SJSA1 (cell line): Measurements from ENCODE around the gene FAM199X. TPM values are rescaled to one million over a fixed set of nuclear protein-coding genes. Genes with fewer than 3 reads are reported as not detected.

Experiments used
- DNase-seq, 2 experiments: peaks; one replicate each; pipeline ENCODE4 v3.0.0-alpha.2; 2015 to 2020; ENCODE audit warnings: low spot score in 2 of 2, low read depth in 1 of 2
- H3K27ac ChIP-seq: fragments of 250-450 bp; sonication (Bioruptor Pico); 2 replicates; pipeline ENCODE4 v1.5.1; 2020; ENCODE audit warnings: mild to moderate bottlenecking, moderate library complexity
- H3K27me3 ChIP-seq: fragments of 250-450 bp; sonication (Bioruptor Pico); replicated peaks from 2 replicates; pipeline ENCODE4 v1.5.1; 2020; ENCODE audit warnings: mild to moderate bottlenecking, moderate library complexity
- H3K36me3 ChIP-seq: fragments of 250-450 bp; sonication (Bioruptor Pico); 2 replicates; pipeline ENCODE4 v1.5.1; 2020; ENCODE audit warnings: mild to moderate bottlenecking
- H3K4me1 ChIP-seq: fragments of 250-450 bp; sonication (Bioruptor Pico); replicated peaks from 2 replicates; pipeline ENCODE4 v1.6.1; 2021; ENCODE audit warnings: mild to moderate bottlenecking
- H3K4me3 ChIP-seq: fragments of 250-450 bp; sonication (Bioruptor Pico); 2 replicates; pipeline ENCODE4 v1.5.1; 2020; ENCODE audit warnings: mild to moderate bottlenecking
- H3K9me3 ChIP-seq: fragments of 250-450 bp; sonication (Bioruptor Pico); replicated peaks from 2 replicates; pipeline ENCODE4 v1.5.1; 2020; ENCODE audit warnings: mild to moderate bottlenecking
- total RNA-seq: library from RNA; depleted of rRNA; stranded (reverse); fragments of >200 nt; shearing (Covaris generic); gene quantifications from 2 replicates; pipeline ENCODE4 v1.2.3, GENCODE V29; 2014; rRNA removed

Gene FAM199X
- total RNA-seq: 18.9 and 26.0 TPM in 2 replicates

GRCh38 chrX:104165894-104166734, at the start of gene FAM199X:
Gene FAM199X (plus strand): TSS chrX:104166453. CDS start chrX:104166786, 333 bp downstream.
- H3K27ac ChIP-seq: peak within 1 kb of the TSS; percentile 71
- peak; percentile 85 to 88 for DNase-seq
- H3K4me1 ChIP-seq: 0 out of 2 replicates have a peak, but pooled peaks cover 3% of the 10 kb centered on the region
- H3K36me3 ChIP-seq: peaks cover 7% of the 10 kb centered on the region; the same call in 1 of the 2 replicates
- H3K27me3 ChIP-seq: no peaks in the 10 kb centered on the region
- H3K4me3 ChIP-seq: peak within 1 kb of the TSS; percentile 95
- H3K9me3 ChIP-seq: no peaks in the 10 kb centered on the region

- no peak overlapping the region for H3K27ac ChIP-seq
- DNase-seq: no peak
- H3K27me3 ChIP-seq: no peaks in the 10 kb centered on the region
- H3K4me3 ChIP-seq: no peak overlapping the region
- H3K36me3 ChIP-seq: no peaks in the 10 kb centered on the region
- no peaks in the 10 kb centered on the region for H3K9me3 ChIP-seq
- no peaks in the 10 kb centered on the region for H3K4me1 ChIP-seq
Observed at GRCh38 chrX:104117759-104118158, 48.5 kb upstream of the FAM199X start.

- H3K4me3 ChIP-seq: no peak overlapping the region
- no peaks in the 10 kb centered on the region for H3K36me3 ChIP-seq
- H3K4me1 ChIP-seq: no peaks in the 10 kb centered on the region
- H3K27ac ChIP-seq: no peak overlapping the region
- no peaks in the 10 kb centered on the region for H3K27me3 ChIP-seq
- DNase-seq: no peak
- no peaks in the 10 kb centered on the region for H3K9me3 ChIP-seq
Observed at GRCh38 chrX:104118765-104119164, 47.5 kb upstream of the FAM199X start.

- H3K27ac ChIP-seq: no peak overlapping the region
- no peak for DNase-seq
- H3K36me3 ChIP-seq: no peaks in the 10 kb centered on the region
Observed at GRCh38 chrX:104122829-104123228, 43.4 kb upstream of the FAM199X start.

GRCh38 chrX:104126856-104127255, 39.4 kb upstream of the FAM199X start:
- Histone ChIP-seq H3K4me3 (no peak overlapping the region), H3K36me3 (no peaks in the 10 kb centered on the region)
- no peak for DNase-seq

More at GRCh38 chrX:104122829-104123228, 43.4 kb upstream of the FAM199X start:
- H3K27me3 ChIP-seq: no peaks in the 10 kb centered on the region
- H3K4me3 ChIP-seq: no peak overlapping the region
- no peaks in the 10 kb centered on the region for H3K9me3 ChIP-seq
- no peaks in the 10 kb centered on the region for H3K4me1 ChIP-seq

GRCh38 chrX:104130808-104131207, 35.4 kb upstream of the FAM199X start:
- no peak for DNase-seq
- Histone ChIP-seq H3K27ac (no peak overlapping the region), H3K4me3 (no peak overlapping the region), H3K27me3 (no peaks in the 10 kb centered on the region), H3K4me1 (no peaks in the 10 kb centered on the region), H3K36me3 (no peaks in the 10 kb centered on the region), H3K9me3 (no peaks in the 10 kb centered on the region)

More at GRCh38 chrX:104126856-104127255, 39.4 kb upstream of the FAM199X start:
- no peaks in the 10 kb centered on the region for H3K4me1 ChIP-seq
- no peaks in the 10 kb centered on the region for H3K9me3 ChIP-seq
- no peak overlapping the region for H3K27ac ChIP-seq
- H3K27me3 ChIP-seq: no peaks in the 10 kb centered on the region

GRCh38 chrX:104134583-104135261, 31.5 kb upstream of the FAM199X start:
- Histone ChIP-seq H3K4me1 (no peaks in the 10 kb centered on the region), H3K36me3 (no peaks in the 10 kb centered on the region), H3K27ac (no peak overlapping the region), H3K27me3 (no peaks in the 10 kb centered on the region), H3K9me3 (no peaks in the 10 kb centered on the region), H3K4me3 (no peak overlapping the region)
- no peak for DNase-seq

GRCh38 chrX:104135677-104136076, 30.6 kb upstream of the FAM199X start:
- Histone ChIP-seq H3K9me3 (no peaks in the 10 kb centered on the region), H3K27ac (no peak overlapping the region), H3K4me1 (no peaks in the 10 kb centered on the region), H3K27me3 (no peaks in the 10 kb centered on the region), H3K36me3 (no peaks in the 10 kb centered on the region), H3K4me3 (no peak overlapping the region)
- DNase-seq: no peak

GRCh38 chrX:104136241-104137019, 29.8 kb upstream of the FAM199X start:
- H3K4me3 ChIP-seq: peak overlapping the region; percentile 12; the same call in 1 of the 2 replicates
- H3K27me3 ChIP-seq: no peaks in the 10 kb centered on the region
- no peaks in the 10 kb centered on the region for H3K36me3 ChIP-seq
- H3K27ac ChIP-seq: no peak overlapping the region
- peak; percentile 50 to 65 for DNase-seq
- no peaks in the 10 kb centered on the region for H3K4me1 ChIP-seq
- H3K9me3 ChIP-seq: no peaks in the 10 kb centered on the region

GRCh38 chrX:104137496-104137895, 28.8 kb upstream of the FAM199X start:
- Histone ChIP-seq H3K27me3 (no peaks in the 10 kb centered on the region), H3K27ac (no peak overlapping the region), H3K4me1 (no peaks in the 10 kb centered on the region), H3K4me3 (no peak overlapping the region), H3K9me3 (no peaks in the 10 kb centered on the region), H3K36me3 (no peaks in the 10 kb centered on the region)
- DNase-seq: peak in 1 of 2 experiments; percentile 3

GRCh38 chrX:104141087-104141760, 25.0 kb upstream of the FAM199X start:
- no peaks in the 10 kb centered on the region for H3K9me3 ChIP-seq
- DNase-seq: no peak
- no peak overlapping the region for H3K27ac ChIP-seq
- no peaks in the 10 kb centered on the region for H3K36me3 ChIP-seq
- H3K4me1 ChIP-seq: no peaks in the 10 kb centered on the region
- no peaks in the 10 kb centered on the region for H3K27me3 ChIP-seq
- H3K4me3 ChIP-seq: no peak overlapping the region

- Histone ChIP-seq H3K4me3 (no peak overlapping the region), H3K27me3 (no peaks in the 10 kb centered on the region), H3K9me3 (no peaks in the 10 kb centered on the region), H3K4me1 (no peaks in the 10 kb centered on the region), H3K27ac (no peak overlapping the region), H3K36me3 (no peaks in the 10 kb centered on the region)
- no peak for DNase-seq
Observed at GRCh38 chrX:104151037-104151436, 15.2 kb upstream of the FAM199X start.
